ENCODE measurements around the gene XRCC4.

XRCC4 gene

DNA sequence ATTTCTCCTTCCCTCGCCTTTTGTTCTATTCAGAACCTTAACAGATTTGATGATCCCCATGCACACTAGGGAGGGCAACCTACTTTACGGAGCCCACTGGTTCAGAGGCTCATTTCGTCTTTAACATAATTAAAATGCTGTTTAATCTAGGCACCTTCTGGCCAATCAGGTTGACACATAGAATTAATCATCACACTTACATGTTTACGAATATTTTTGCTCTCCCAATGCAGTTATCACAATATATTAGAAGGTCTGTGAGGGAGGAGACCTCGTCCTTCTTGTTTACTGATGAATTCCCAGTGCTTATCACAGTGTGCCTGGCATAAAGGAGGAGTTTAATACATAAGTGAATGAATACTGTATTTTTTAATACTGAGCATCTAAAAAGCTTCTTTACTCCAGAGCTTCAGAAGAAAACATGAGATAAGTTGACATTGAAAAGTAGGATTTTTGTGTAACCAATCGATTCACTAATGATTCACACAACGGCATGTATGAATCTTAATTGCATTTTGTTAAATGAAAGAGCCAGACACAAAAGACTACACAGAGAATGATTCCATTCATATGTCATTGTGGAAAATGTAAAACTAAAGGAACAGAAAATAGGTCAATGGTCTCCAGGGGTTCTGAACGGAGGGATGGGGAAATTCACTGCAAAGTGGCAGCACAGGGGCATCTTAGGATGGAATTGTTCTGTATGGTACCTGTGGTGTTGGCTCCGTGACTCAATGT lies 315.6 kb downstream of the XRCC4 start:
- DNase-seq (ENCODE audit: low spot score), result no peak

GRCh38 chr5:83393504-83393866 lies 316.1 kb downstream of the XRCC4 start:
- DNase-seq (ENCODE audit: low spot score), result no peak

GRCh38 chr5:83394190-83394589 lies 316.8 kb downstream of the XRCC4 start:
- DNase-seq (ENCODE audit: low spot score), result no peak

DNA sequence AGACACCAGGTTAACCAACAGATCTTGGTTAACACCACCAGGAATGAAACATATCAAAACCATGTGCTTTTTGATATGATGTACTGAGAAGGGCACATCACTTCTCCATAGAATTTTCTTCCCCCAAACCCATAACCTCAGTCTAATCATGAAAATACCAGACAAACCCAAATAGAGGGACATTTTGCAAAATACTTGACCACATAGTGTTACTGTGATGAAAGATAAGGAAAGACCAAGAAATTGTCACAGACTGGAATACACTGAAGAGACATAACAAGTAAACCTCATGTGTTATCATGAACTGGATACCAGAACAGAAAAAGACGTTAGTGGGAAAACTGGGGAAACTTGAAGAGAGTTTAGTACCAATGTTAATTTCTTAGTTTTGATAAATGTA lies 319.3 kb downstream of the XRCC4 start:
- no peak for DNase-seq (ENCODE audit: low spot score)

- DNase-seq (ENCODE audit: low spot score), result no peak
Measured at GRCh38 chr5:83397658-83398057, 320.3 kb downstream of the XRCC4 start.

- no peak for DNase-seq (ENCODE audit: low spot score)
Measured at GRCh38 chr5:83400241-83400640, 322.9 kb downstream of the XRCC4 start.

DNA sequence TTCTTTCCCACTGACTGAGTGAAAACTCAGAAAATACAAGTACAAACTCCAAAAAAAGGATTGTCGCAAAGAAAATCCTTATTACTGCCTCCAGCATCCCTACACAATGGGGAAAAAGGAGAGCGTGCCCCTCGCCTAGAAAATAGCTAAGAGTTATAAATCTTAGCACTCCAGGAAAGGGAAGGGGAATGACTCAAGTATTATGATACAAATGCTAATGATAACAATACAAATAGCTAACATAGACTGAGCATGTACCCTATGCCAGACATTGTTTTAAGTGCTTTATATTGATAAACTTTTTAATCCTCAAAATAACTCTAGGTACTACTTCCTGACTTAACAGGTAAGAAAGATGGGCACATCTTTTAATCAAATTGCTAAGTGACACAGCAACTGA lies 323.4 kb downstream of the XRCC4 start:
- DNase-seq (ENCODE audit: low spot score), result peak; percentile 30

DNA sequence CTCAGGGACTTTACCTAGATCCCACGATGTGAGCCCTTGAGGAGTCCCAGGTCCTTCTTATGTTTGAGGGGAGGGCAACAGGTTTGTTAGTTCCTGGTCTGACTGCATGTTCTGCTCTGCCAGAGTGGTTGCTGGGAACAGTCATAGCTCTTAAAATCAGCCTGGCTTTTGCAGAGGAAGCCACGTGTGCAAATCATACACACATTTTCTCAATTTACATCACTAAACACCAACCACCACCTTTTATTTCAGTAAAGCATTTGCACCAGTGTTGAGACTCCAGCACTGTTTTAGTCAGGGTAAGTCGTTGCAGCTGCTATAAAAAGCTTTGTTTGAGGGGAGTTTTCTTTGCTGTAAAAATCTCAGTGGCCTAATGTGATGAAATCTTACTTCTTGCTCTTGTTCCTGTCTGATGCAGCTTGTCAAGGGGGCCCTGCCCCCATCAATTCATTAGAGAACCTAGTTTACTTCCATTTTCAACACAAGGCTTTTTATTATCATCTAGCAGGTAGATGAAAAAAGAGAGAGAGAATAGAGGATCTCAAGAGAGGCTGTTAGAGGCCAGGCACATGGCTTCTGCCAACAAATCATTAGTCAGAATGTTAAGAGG lies 323.9 kb downstream of the XRCC4 start:
- no peak for DNase-seq (ENCODE audit: low spot score)

DNA sequence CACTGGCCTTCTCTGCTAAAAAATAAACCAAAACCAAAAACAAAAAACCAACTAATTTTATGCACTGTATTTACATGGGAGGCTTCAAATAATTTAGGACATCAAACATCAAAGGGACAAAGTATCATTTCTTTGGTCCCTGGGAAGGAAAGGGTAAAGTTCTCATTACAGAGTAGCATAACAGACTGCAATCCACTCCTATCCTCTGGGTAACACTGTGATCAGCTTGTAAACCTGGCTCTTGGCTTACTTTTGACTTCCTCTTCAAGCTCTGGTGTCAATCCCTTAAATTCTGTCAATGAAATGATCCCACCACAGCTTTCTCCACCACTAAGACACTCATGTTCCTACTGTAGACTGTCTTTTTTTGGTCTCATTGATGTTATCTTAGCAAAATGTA lies 324.4 kb downstream of the XRCC4 start:
- no peak for DNase-seq (ENCODE audit: low spot score)
